Amygdala (tissue), 56 donors: ENCODE data around the gene CYFIP2.
"Not testable (repeated sequence)": the region's sequence is repeated elsewhere in the genome, so short reads cannot be mapped to it uniquely, and the experiment has no call there.

Experiments used
- DNase-seq, 56 donors: peaks; one replicate each; lab custom pipeline; 2025; lab: John Stamatoyannopoulos, UW

The CYFIP2 gene

GRCh38 chr5:157265714-157266285 is at the start of gene CYFIP2:
TSS of gene CYFIP2 (plus strand) at chr5:157266123. CDS start at chr5:157285362, 19,239 bp downstream.
- peak in 38 of 56 donors; percentile 13 to 77 (median 56) for DNase-seq

- no peak for DNase-seq
These were observed 49.4 kb upstream of the CYFIP2 start for GRCh38 chr5:157216391-157217142.

DNA sequence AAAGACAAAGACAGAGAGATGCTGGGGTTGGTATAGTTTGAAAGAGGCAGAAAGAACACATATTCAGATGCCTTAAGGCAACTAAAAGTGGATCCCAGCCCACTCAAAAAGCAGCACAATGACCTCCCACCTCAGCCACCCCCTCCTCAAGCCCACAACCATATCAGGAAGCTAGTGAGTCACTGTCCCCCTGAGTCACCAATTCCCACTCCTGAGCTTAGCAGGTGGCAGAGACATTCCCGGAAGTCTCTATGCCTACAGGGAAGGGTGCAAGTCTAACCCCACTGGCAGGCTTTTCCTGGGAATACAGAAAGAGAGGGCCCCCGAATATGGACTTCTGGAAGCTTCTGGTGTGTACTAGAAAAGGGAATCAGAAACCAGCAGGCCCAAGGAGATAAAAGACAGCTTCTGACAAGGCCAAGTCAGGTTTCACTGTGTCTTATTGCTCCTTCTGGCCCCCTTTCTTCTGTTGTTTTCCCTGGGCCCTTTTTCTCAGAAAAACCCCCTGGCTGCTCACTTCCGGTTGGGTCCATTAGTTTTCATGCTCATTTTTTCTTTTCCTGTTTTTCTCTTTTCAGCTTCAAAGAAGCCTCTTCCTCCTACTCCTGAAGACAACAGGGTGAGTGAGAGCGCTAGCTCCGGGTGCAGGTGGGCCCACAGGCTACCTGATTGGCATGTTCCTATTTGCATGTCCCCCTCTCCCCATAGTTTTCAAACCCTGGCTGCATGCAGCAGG is 48.5 kb upstream of the CYFIP2 start:
- peak in 12 of 56 donors; percentile 2 to 32 (median 6) for DNase-seq

DNA sequence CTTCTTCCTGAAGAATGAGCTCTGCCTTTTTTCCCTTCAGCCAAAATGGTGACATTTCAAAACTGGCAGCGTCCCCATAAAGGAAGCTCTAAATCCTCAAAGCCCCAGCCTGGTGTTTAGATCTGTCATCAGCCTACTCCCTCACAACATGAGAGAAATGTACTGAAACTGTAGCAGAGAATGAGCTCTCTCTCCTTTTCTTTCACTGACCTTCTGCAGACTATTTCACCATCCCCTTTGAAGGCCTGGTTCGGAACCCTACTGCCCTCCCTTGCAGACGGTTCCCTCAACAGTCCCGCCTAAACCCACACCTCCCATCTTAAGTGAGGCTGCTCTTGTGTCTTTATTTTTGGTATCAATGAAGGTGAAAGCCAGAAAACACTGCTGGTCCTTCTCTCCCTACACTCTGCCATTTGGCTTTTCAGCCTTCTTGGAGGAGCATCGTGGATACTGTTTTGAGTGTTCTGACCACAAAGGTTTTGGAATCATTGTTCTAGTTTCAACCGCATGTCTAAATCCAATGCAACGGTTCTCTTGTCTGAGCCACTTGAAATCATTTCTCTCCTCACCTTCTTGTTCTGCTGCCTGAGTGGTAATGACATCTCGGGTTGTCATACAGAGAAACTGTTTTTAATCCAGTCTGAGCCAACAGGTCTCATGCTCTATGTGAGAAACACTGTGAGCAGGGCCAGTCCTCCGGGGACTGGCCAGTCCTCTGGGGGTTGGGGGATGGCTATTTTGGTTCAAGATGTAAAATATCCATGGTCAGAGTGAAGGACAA is 46.2 kb upstream of the CYFIP2 start:
- peak in 1 of 56 donors; percentile 15 for DNase-seq

DNA sequence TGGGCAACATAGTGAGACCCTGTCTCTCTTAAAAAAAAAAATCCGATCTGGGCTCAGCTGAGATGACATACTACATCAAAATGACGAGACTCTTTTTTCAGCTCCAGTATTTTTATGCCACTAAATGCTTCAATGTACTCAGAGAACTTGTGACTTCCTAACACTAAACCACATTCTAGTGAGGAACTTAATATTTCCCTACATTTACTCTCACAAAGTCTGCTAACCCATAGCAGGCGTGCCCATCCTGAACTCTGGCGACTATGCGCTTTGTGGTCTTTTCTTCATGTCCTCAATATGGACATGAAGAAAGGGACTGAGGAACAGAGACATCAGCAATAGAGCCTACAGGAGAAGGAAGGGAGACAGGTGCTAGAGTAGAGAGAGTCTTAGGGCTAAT is 44.0 kb upstream of the CYFIP2 start:
- DNase-seq: no peak

GRCh38 chr5:157222506-157223230 is 43.3 kb upstream of the CYFIP2 start:
- no peak for DNase-seq

- DNase-seq: no peak
These were observed 40.2 kb upstream of the CYFIP2 start for GRCh38 chr5:157225469-157226422.

GRCh38 chr5:157230610-157231009 is 35.3 kb upstream of the CYFIP2 start:
- DNase-seq: no peak

DNA sequence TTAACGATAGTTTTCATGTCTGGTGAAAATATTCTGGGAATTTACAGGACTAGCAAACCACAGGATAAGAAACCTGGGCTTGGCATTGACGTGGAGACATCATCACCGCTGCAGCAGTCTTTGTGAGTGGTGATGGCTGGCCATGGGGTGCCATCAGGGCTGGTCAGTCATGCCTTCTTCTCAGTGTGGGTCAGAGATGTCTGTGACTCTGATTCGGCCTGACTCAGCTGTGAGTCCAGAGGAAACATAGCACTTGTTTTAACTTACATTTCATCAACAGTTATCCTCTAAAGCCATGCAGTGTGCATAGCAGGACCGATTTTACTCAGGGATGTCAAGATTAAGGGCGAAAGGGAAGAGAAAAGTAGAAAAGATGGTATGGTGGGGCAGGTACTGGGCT is 33.2 kb upstream of the CYFIP2 start:
- no peak for DNase-seq

GRCh38 chr5:157233515-157233914 is 32.4 kb upstream of the CYFIP2 start:
- no peak for DNase-seq

- no peak for DNase-seq
These were observed 29.5 kb upstream of the CYFIP2 start for GRCh38 chr5:157236423-157236822.

DNA sequence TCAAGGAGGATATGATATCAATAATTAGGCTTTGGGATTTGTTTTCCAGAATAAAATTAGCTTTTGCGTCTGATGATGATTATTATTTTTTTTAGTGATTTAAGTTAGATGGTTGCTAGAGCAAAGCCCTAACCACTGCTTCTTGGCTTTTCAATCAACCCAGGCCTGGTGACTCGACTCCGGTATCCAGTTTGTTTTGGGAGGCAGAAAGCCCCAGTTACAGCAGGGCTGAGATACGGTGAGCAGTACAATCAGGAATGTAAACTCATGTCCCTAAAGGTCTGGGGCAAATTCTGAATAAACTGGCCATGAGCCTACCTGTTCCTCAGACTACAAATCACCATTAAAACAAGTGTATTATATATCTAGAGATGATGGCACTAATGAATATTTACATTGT is 24.4 kb upstream of the CYFIP2 start:
- no peak for DNase-seq

GRCh38 chr5:157244704-157245103 is 21.2 kb upstream of the CYFIP2 start:
- not testable (repeated sequence) for DNase-seq

DNA sequence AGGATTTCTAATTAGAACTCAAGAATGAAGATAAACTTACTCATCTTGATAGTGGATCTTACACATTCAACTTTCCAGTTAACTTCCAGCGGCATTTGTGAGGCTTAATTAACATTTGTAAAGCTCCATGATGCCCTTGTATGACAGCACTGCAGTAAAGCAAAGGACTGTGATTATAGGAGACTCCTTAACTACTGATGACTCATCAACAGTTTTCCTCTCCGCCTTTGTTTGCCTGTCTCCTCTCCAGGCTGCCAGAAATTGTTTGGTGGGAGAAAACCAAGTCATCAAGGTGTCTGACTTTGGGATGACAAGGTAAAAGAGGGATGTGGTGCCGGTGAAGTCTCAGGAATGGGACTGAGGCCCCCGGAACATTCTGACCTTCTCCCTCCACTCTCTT is 20.4 kb upstream of the CYFIP2 start:
- no peak for DNase-seq

- DNase-seq: no peak
These were observed 20.0 kb upstream of the CYFIP2 start for GRCh38 chr5:157245886-157246285.

DNA sequence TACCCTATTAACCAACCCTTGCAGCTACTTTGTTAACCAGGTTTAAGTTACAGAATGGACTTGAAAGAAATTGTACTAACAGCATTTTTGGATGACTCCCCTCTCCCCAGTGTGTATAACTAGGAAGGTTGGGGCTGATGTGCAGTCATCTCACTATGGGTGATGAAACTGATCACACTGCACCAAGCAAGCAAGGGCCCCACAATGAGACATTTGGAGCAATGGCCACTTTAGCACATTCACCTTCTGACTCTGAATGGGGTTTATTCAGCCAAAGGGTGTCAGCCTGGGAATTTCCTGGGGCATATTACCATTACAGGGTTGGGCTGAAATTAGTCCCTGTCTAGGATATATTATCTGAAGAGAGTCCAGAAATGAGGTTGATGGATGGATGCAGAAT is 18.7 kb upstream of the CYFIP2 start:
- DNase-seq: no peak

DNA sequence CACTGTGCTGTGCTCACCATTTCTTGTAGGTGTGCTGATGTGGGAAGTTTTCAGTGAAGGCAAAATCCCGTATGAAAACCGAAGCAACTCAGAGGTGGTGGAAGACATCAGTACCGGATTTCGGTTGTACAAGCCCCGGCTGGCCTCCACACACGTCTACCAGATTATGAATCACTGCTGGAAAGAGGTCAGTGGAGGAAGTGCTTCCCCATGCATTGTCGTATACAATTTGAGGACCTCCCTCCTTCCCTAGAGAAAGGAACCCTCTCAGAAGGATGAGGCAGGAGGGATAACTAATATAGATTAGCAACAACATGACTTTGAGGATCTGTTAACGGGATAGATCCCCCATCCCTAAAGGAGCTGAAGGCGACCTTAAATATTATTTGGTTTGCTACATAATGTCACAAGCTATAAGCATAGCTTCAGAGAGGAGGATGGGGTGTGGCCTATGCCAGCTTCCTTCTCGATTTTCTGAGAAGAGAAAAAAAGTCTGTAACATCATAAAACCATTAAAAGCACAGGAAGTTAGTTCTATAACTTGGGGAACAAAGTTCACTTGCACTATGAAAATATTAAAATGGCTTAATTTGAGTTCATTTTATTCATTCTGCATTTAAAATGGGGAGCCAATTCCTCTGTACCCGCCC is 17.0 kb upstream of the CYFIP2 start:
- DNase-seq: no peak

- DNase-seq: peak in 3 of 56 donors; percentile 19 to 57 (median 32)
These were observed 13.0 kb upstream of the CYFIP2 start for GRCh38 chr5:157252711-157253465.
